AG08395 (cell line): ENCODE data around the gene SPATA32.

Experiments
- DNase-seq: peaks from one replicate; pipeline ENCODE4 v3.0.0; 2012; ENCODE audit warnings: mixed read lengths, low spot score

SPATA32 gene

DNA sequence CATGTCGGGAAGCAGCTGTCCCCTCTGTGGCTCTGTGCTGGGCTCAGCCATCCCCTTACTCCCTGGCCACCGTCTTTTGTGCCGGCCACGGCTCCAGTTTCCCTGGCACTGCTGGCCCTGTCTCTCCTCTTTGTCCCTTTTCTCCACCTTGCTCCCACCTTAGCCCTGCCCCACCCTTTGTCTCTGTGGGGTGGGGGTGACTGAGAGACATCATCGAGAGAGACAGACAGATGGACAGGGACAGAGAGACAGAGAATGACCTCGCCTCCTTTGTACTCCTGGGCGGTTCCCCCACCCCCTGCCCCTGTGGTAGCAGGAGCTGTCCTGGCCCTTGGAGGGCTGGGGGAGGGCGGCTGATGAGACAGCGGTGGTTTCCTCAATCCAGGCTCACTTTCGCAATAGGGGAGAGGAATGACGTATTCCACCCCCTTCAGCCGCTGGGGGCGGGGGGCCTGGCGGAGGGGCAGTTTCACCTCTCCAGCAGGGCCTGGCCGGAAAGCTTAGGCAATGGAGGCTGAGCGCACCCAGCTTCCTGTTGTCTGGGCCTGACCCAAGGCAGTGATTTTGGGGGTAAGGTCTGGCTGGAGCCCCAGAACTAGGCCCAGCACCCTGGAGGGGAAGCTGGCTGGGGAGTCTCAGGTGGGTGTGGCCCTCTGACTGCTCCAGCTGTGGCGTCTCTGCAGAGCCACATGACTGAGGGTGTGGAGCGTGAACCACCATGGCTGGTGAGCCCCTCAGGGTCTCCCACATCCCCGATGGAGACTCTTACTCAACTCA is 32.9 kb downstream of the SPATA32 start:
- peak; percentile 94 for DNase-seq

DNA sequence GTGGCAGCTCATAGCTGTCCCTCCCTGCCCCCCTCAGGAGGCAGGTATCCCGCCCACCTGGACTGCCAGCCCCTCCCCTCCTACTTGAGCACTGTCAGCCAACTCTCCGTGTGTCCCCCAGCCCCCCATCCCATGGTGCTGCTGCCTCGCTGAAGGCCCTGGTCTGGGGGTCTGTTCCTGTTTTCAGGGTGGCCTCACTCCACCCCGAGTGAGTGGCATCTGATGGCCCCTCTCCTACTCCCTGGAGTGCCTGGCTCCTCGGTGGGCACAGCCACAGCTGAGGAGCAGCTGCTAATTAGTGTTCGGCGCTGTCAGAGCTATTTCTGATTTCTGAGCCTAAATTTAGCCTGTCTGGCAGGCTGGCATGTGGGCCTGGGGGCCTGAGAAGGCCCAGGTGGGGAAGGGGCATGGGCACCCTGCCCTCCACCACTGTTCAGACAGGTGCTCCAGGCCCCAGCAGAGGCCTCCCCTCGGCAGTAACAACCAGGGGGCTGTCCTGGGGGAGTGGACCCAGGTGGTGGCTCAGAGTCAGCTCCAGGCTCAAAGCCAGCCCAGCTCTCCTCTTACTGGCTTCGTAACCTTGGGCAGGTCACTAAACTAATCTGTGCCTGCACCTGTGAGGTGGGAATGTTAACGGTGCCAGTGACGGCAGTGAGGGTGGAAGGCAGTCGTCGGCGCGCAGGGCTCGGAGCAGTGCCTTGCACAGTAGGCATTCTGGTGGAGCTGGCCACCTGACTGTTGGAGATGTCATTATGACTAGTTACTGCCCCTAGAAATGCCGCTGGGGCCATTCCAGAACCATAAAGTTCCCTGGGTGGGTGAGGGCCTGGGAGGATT is 33.8 kb downstream of the SPATA32 start:
- no peak for DNase-seq

DNA sequence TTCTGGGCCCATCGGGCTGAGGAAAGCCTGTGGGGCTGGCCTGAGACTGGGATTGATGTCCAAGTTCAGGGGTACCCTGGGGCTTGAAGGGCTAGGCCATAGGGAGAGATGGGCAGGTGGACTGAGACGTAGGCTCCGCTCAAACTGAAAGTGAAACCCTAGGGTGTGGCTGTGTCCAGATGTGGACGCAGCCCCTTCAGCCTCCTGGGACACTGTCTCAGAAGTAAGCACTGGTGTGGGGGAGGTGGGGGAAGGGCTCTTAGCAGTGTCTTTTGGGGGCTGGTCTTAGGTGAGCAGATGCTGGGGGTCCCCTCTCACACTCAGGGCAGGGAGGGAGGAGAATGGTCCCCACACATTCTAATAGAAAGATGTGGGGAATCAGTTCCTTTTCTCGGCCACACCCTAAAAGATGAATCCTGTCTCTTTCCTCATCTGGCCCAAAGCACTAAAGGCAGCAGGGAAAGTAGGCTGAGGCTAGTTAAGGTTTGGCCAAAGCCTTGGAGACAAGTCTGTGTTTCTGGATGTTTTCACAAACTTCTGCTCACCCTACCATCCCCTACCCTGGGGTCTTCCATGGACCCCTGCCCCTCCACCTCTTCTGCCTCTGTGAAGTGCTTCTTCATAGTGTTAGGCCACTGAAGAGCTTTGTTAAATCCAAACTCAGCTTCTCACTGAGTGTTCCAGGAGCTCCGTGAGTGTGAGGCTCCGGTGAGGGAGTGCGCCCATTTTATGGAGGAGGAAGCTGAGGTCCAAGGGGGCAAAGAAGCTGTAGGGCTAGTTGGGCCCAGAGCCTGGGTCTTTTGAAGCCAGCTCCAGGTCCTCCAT is 34.6 kb downstream of the SPATA32 start:
- DNase-seq = no peak

DNA sequence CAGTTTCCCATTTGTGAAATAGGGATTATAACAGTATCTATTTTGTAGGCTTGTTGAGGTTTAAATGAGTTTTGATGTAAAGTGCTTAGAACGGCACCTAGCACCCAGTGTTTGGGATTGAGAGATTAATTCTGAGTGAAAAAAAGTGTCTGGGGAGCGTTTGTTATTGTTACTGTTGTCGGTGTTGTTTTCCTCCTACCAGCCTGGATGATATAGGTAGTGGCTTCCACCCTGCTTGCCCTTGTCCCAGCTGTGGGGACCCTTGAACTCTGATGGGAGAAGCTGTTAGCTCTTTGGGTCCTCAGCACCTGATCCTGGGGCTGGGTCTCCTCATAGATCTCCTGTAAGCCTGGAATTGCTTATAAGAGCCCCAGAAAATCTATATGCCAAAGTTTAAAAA is 35.3 kb downstream of the SPATA32 start:
- DNase-seq = no peak

DNA sequence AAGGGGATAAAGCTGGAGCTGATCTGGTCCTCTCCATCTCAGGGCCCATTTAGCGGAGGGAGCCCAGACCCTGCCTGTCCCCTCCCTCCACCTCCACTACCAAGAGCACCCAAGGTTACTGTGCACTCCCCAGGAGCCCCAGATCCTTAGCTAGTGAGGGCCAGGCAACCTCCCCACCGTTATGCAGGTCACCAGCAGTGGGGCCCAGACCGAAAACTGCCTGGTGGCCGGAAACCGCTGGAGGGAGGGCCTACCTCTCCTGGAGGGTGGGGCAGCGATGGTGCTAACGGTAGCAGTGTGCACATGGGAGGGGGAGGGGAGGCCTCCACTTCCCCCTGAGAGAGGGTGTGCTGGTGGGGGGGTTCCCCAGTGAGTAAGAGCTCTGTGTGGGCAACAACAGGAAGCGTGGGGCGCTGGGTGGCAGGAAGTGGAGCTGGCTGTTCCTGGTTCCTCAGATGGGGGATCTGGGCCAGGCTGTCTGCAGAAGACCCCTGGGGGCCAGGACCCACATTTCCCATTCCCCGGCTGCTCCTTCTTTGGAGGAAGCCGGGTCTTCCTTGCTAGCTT is 35.8 kb downstream of the SPATA32 start:
- no peak for DNase-seq

DNA sequence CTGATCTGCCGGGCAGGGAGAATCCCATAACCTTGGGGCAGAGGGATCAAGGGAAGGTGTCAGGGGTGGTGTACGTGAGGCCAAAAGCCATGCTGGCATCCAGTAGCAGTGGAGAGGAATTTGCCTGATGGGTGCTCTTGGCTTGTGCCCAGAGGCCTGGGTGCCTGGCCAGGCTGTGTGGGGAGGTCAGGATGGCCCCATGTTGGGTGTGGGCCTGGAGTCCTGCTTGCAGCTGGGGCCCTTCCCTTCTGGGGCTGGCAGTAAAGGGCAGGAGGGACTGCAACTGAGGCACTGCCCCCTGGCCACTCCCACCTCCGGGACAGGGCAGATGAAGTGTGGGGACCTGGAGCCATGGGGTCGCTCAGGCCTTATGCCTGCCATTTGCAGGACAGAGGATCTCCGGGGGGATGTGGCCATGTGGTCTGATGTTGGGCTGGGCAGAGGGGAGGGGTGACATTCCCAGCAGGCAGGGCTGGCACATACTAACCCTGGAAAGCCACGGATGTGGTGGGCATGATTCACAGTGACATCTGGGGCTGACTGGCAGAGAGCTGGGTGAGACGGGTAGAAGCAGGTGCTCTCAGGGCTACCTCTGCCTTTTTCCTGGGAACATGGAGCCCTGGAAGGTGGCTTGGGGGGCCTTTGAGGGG is 36.7 kb downstream of the SPATA32 start:
- no peak for DNase-seq

DNA sequence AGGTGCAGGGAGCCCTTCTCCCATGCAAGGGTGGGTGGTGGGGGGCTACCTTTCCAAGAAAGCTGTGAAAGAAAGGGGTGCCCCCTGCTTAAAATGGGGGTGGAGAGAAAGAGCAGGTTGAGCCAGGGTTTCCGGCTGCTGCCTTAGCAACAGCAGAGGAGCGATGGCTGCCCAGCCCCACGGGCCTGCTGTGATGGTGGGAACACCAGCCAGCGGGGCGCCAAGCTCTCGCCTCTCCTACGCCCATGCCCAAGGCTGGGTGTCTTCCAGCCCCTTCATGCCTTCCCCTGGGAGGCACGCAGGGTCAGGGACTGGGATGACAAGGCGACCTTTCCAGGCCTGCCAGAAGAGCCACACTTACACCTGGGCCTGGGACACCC is 37.2 kb downstream of the SPATA32 start:
- DNase-seq = no peak

DNA sequence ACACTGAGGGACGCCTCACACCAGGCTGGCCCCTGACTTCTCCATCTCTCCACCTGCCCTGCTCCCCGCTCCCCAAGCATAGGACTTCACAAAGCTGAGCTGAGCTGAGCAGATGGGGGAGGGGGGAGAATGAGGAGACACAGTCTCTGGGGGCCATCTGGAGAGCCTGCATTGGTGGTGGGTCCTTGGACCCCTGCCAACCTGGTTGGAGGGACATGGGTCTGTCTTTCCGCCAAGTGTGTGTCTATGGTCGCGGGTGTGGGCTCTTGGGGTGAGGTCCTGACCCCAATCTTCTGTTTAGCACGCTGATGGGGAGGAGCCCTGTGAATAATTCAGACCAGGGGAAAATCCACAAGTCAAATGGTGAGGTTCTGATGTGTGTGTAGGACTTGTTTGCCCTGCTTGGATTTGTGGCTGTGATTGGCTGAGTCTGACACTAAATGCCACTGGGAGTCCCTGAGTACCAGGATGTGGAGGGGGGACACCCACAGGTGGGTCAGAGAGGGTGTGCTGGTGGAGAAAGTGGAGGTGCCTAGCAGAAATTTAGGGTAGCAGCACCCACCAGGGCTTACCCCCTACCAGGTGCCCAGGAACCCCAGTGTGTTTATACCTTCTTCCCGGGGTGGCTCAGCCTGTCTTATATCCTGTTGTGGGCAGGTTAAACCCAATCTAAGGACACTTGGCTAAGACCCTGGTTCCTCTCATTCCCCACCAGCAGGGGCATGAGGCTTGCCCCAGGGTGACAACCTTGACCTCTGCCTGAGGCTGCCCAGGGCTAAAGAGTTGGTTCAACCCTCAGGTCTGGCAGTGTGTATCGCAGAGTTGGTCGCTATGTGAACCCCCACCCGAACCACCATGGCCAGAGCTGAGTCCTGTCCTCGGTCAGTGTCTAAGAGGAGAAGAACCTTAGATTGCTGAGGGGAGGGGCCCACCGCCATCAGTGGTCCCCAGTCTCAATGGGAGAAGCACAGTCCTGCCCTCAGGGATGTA is 38.1 kb downstream of the SPATA32 start:
- DNase-seq = no peak

DNA sequence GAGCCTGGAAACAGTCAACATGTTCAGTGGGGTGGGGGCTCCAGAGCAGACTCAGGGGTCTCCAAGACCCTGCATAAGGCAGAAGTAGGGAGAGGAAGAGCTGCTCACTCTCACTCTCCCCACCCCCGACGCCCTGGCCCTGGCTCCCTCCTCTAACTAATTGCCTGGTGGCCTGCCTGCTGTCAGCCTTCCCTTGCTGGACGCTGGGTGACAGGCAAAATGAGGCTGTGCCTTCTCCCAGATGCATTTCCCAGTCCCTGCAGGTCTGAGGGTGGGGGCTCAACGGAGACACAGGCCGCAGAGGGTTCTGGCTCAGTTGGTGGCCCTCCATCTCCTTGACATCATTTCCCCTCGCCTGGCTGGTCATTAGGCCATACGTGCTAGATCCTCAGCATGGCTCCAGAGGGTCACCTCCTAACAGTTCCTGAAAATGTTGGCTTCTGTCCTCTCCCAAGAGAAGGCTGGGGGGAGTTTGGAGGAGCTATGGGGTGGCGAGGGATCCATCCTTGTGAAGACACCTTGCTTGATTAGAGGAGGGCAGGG is 38.8 kb downstream of the SPATA32 start:
- DNase-seq = no peak

DNA sequence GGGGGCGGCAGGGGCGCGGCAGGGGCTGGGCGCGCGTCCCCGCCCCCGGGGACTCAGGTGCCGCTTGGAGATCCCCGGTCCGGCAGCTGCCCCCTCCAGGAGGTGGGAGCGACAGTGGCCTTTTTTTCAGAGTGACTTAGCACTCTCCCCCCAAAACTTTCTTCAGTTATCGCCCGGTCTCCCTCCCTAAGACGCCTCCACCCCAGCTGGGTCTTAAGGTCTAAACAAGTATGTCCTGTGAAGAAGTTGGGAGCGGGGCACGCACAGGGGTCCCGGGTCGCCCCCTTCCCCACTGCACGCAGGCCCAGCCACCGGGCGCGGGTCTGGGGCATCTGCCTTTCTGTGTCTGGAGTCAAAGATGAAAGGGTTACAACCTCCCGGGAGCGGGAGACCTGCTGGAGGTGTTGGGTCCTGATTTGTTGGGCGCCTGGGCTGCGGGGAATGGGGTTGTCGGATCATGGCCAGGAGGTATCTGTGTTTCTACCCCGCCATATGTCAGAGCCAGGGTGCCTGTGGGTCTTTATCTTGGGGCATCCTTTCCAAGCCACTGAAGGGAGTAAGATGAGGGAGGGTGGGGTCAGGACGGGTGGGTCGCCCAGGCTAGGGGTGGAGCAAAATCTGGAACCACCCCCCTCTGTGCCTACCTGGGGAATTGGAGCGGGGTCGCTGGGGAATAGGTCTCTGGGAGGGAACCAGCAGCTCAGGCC is 39.5 kb downstream of the SPATA32 start:
- DNase-seq = no peak

DNA sequence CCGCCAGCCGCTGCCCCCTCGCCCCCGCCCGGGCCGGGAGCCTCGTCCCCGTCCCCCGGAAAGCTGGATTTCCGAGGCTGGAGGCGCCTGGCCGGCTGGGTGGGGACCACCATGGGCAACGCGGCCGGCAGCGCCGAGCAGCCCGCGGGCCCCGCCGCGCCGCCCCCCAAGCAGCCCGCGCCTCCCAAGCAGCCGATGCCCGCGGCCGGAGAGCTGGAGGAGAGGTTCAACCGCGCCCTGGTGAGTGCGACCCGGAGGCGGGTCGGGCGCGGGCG is 39.9 kb downstream of the SPATA32 start:
- DNase-seq = no peak

DNA sequence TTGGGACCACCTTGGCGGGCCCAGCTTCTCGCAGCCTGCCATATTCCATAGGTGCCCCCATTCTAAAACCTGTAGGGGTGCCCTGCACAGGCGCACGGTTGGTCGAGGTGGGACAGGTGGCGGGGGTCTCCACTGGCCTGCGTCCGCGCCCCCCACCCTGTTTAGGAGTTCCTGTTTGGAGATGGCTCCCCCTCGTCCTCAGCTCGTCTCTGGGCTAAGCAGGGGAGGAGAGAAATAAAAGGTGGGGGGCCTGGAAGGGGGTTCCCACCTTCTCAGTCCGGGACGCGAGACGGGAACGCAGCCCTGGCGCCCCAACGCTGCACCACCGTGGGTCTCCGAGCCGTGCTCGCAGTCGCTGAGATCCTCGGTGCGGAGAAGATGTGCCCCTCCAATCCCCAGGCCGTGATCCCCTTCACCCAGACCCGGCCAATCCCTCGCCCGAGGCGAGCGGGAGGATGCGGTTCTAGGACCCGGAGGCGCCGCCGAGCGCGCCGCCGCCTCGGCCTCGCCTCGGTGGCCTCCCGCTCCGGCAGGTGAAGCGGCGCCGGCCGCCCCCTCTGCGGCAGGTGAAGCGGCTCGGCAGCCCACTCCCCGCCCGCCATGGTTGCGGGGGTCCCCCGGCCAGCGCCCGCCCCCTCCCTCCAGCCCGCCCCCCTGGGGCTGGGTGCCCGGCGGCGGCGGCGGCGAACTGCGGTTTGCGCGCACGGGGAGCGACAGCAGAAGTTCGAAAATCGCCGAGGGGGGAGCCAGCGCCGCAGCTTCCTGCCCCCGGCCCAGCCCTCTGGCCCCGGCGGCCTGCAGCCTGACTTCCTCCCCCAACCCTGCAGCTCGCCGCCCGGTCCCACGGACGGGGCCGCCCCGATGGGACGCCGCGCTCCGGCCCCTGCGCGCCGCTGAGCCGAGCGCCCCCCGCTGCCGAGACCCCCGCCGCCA is 40.5 kb downstream of the SPATA32 start, which contains the start of gene FMNL1:
Gene FMNL1 (plus strand): TSS at position 805 of the 933 bp plus-strand sequence. CDS start 240 bp downstream, outside the sequence.
- DNase-seq = no peak

DNA sequence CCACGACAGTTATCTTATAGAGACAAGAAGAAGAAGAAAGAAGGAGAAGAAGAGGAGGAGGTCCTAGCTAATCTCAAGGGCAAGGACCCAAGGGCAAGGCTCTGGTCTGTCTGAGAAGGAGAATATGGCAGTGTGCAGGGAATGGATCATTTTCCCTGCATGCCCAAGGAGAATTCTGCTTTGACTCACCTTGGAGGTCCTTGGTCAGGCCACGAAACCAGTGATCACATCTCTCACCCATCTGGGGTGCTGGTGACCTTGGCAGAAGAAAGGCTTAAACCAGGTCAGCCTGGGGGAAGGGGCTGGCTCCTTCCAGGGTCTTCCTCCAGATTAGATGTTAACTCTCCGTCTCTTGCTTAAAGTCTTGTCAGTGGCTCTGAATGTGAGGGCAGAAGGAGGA is 41.8 kb downstream of the SPATA32 start:
- no peak for DNase-seq

DNA sequence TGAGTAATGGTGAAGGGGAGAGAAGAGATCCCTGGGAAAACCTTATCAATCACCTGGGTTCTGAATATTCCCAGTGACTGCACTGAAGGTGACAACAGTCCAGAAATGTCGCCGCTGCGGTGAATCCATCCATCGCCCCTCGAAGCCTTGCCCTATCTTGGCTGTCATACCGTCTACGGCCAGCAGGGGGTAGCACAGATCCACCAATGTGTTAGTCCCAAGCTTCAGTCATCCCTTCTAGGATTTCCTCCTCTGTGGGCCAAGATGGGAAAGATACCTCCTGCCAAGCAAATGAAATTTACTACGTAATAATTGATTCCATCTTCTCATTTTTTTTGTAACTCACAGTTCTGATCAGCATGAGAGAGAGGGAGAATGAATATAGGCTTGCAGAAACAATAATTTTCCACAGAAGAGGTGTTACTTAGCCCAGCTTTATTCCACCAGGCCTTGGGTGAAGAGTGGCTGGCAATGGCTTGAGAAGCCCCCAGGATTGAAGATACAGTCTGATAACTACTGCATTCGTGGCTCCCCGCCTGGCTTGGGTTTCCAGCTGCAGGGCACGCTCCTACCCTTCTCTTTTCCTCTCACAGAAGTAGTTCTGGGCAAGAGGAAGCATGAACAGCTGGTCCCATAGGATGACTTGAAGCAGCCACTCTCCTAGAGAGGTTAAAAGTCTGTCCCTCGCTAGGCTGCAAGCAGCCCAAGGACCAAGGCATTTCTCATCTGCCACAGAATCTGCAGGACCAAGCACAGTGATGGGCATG is 42.8 kb downstream of the SPATA32 start:
- DNase-seq = peak; percentile 88
